Fibroblast of skin of right biceps (primary cell): ENCODE results near the gene ENTPD2.
A peak's percentile ranks its signal among the peaks of the same experiment; 100 is the strongest.

Source experiments
- DNase-seq: peaks from one replicate; pipeline ENCODE4 v3.0.0-alpha.2; 2013

Gene ENTPD2

DNA sequence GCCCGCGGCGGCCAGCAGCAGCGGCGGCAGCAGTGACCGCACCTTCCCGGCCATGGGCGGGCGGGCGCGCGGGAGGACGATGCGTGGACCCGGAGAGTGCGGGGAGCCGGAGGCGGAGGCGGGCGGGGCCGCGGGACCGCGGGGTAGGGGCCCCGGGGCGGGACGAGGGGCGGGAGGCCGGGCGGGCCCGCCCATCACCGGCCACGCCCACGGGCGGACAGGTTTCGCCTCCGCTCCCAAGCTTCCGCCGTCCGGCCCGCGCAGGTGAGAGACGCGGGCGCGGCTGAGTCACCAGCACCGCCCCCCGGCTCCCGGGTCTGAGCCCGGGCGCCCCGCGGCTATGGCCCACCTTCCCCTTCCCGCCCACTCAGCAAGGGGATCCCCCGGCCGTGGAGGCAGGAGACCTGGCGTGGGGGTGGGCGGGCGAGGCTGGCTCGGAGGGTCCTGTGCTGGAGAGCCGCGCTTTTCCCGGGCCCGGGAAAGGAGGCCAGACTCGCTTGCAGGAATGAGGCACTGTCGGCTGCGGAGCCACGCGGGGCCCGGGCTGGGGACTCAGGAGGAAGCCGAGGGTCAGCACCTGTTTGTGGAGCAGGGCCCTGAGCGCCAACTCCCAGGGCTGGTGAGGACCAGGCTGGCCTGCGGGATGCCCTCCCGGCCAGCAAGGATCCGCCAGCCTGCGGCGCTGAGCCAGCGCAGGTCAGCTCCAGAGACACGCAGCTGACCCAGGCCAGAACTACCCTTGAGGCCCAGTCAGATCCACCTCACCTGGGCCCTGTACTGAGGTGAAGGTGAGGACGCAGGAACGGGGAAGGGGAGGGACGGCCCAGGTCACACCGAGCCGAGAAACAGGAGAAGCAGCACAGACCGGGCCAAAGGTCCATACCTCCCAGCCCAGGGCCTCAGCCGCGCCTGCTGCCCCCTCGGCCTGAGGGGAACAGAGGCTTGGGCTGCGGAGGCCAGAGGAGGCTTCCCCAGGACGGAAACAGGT, at the start of gene ENTPD2:
Gene ENTPD2, minus strand, starts transcription at position 118 of the 988 bp plus-strand sequence. Its CDS starts 64 bp downstream, at position 54.
- DNase-seq, result no peak

DNA sequence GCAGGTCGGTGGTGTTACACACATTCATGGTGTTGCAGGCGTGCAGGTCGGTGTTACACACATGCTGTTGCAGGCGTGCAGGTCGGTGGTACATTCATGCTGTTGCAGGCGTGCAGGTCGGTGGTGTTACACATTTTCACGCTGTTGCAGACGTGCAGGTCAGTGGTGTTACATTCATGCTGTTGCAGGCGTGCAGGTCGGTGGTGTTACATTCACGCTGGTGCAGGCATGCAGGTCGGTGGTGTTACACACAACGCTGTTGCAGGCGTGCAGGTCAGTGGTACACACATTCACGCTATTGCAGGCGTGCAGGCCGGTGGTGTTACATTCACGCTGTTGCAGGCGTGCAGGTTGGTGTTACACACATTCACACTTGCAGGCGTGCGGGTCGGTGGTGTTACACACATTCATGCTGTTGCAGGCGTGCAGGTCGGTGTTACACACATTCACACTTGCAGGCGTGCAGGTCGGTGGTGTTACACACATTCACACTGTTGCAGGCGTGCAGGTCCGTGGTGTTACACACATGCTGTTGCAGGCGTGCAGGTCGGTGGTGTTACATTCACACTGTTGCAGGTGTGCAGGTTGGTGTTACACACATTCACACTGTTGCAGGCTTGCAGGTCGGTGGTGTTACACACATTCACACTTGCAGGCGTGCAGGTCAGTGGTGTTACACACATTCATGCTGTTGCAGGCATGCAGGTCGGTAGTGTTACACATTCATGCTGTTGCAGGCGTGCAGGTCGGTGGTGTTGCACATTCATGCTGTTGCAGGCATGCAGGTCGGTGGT, 49.5 kb upstream of the ENTPD2 start:
- DNase-seq, result no peak

DNA sequence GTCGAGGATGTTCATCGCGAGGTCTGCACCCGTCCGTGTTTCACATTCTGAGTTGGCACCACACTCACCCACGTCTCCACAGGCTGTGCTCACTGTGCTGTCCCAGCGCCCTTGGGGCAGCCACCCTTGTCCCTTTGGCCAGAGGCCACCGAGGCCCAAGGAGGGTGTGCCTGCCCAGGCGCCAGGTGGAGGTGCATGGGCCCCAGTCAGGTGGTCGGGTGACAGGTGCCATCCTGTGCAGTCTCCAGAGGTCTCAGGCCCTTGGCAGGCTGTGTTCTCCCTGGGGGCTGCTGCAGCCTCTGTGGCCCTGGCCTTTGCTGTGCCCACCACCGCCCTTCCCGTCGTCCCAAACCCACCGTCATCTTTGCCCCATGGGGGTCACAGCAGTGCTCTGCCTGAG, 45.4 kb upstream of the ENTPD2 start:
- no peak for DNase-seq

DNA sequence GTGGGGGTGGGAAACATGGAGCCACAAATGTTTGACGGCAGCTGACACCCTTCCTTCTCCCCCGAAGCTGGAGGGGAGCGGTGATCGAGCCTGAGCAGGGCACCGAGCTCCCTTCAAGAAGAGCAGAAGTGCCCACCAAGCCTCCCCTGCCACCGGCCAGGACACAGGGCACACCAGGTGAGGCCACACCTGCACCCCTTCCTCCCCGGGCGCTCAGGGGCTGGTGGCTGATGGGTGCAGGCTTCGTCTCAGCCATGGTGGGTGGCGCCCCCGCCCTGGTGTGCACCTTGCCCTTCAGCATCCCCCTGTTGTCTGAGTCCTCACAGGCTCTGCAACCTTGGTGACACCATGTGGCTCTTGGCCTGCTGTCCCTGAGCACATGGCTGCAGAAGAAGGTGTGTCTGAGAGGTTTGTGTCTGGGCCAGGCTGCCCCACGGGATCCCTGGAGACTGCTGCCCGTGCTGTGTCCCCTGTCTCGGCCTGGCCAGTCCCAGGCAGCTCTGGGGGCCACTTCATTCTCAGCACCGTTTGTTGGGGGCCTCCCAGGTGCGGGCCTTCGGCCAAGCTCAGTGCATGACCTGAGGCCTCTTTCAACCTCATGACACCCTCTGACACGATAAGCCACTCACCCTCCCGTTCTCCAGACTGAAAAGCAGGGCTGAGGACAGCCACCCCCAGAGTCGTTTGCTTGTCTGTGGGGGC, 44.1 kb upstream of the ENTPD2 start:
- DNase-seq, result no peak

DNA sequence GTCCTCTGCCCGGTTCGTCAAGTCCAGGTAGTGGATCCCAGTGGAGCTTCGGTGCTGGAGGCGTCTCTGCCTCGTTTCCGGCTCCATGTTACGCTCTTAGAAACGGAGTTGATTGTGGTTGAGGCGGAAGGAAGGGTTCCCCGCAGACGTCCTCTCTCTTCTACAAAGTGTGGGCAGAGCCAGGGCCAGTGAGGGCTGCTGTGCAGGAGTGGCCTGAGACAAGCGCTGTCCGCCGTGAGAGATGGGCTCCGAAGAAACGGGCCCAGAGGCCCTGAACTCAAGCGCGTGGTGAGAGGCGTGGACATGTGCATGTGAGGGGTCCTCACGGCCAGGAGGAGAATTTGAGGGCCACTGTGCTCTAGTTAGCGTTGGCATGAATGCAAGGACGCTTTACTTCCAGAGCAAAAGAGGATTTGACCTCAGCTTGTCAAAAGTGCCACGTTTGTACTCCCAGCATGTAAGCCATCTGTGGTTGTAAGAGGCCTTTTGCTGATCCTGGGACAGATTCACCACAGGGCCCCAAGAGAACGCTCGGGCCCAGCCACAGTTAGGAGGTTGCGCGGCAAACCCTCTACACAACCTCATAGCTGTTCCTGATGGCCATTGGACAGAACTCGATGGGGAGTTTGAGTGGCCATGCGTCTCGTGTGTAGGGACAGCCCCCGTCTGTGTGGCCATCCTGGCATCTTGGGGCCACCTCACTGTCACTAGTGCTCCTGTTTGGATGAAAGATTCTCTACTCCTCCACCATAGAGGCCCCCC, 43.1 kb upstream of the ENTPD2 start:
- no peak for DNase-seq

DNA sequence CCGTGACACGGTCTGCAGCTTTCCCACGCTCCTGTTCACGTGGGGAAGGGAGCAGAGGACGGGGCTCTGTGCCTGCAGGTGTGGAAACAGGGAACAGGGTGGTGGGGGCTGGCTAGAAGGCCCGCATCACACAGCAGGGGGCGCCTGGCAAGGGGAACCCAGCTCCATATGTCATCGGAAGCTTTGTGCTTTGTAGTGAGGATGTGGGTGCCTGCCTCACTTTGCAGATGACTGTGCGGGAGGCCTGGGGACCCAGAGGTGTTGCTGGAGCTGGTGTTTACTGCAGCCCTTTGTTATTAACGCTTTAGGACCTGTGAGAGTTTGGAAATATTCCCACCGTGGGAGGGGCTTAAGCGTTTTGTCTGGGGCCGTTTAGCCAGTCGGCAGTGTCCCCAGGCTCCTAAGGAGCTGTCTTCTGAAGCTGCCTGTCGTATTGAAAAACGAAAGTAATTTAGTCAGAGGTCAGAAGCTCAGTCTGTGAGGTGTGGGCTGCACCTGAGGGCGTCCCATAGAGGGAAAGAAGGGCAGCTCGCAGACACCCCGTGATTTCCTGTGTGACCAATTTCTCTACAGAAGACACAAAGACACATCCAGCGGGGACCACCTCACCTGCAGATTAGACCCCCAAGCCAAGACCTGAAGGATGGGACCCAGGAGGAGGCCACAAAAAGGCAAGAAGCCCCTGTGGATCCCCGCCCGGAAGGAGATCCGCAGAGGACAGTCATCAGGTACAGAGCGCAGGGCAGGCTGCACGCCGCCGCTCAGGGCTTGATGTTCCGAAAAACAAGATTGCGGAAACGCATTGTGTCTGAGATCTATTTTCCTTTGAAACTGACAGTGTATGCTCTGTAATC, 42.0 kb upstream of the ENTPD2 start:
- peak; percentile 7 for DNase-seq

DNA sequence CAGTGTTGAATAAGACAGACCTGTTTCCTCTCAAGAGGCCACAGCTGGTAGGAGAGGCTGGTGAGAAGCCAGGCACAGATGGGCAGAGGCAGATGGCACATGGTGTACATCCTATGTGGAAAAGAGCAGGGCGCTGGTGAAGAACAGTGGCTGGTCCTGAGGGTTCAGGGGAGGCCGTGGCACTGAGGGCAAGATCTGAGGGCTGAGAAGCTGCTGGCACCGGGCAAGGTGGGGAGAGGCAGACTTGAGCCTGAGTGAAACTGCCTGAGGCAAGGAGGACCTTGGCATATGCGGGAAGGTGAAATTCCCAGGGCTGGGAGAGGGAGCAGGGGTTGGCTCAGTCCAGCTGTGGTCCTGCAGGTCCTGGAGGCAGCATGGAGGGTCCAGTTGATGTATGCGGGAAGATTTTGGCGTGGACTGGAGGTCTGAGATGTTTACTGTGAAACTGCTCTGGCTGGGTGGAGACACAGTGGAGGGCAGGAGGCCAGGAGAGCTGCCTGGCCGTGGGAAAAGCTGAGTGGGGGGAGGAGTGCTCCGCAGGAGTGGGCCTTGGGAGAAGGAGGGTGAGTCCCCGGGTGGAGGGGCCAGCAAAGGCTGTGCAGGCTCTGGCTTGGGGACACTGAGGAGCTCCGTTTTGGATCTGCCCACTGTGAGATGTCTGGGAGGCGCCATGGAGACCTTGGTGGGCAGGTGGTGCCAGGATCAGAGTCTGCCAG, 35.5 kb upstream of the ENTPD2 start:
- no peak for DNase-seq

DNA sequence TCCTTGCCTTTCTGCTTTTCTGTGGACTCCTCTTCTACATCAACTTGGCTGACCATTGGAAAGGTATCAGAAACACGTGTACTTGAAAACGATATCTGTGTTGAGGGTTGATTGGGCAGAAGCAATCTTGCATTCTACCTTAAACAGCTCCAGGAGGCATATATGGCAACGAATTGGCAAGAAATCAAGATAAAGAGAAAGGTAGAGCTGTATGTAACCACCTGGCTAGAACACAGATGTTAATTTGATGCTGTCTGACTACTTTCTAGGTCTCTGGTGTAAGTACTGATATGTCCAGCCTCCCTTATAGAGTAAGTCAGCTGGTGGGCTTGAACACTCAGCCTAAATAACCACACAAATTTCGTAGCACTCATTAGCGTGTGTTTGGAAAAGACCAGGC, 34.3 kb upstream of the ENTPD2 start:
- DNase-seq, result no peak

DNA sequence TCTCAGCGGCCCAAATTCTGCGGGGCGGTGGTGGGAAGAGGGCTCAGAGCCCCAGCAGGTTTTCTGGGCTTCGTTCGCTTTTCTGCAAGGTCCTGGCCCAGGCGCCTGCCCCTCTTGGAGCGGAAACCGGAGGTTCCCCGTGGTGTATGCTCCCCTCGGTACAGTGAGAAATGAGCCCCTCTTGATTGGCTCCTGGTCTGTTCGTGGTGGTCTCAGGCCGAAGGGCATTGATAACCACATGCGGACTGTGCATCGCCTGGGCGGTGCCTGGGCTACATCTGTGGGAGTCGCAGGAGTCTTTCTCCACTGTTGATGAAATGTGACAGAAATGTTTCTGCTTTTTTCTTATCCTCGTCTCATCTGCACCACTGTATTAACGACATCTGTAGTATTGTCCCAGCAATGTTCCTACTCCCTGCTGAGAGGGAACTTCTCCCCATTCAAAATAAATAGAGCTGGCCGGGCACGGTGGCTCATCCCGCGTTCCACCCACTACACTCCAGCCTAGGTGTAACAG, 33.6 kb upstream of the ENTPD2 start:
- DNase-seq, result no peak

DNA sequence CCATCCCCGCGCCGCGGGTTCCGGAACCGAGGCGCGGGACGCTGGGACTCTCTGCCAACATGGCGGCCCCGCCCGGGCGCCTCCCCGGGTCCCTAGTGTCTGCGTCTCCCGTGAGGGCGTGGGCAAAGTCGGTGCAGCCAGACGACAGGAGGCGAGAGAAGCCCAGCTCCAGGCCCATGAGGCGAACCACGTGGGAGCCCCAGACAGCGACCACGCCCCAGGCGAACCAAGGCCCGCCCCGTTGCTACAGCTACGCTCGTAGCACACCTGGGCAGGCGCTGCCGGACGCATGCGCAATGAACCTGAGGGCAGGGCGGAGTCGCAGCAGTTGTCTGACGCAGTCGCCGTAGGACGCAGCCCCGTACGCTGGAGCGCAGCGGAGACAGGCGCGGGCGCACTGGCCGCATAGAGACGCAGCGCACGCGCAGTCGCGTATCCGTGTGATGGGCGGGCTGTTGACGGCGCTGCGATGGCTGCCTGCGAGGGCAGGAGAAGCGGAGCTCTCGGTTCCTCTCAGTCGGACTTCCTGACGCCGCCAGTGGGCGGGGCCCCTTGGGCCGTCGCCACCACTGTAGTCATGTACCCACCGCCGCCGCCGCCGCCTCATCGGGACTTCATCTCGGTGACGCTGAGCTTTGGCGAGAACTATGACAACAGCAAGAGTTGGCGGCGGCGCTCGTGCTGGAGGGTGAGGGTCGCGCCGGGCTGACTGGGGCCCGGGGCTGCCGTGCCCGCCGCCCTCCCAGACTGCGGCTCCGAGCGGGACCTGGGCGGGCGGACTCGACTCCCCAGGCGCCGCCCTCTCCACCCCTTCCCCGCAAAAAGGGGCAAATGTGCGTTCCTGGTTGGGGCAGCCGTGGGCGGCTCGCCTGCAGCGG, 32.9 kb upstream of the ENTPD2 start, which contains the start of gene MAN1B1:
Gene MAN1B1, plus strand, starts transcription at position 455 of the 878 bp plus-strand sequence. Its CDS starts 15 bp downstream, at position 470.
- peak; percentile 98 for DNase-seq

DNA sequence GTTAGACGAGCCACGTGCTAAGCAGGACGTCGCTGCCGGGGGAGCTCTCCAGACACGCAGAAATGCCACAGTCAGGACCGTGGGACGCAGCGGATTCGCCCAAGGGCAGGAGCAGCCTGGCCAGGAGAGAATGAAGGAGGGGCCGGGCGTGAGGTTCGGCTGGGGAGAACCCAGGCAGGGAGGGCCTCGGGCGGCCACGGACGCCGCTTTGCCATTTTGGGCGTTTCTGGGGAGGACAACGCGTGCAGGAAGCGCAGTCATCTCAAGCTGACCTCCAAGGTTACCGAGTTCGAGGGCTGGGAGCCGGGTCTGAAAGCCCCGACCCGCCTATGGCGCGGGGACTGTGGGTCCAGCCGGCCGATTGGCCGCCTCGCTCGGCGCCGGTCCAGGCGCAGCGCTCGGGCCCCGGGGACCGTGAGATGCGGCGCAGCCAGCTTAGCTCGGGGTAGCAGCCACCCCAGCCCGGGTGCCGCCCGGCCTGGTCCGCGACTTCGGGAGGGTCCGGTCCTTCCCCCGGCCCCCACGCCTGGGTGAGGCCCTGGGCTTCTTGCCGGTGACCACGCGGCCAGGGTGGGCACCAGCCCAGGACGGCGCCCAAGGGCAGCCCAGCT, 32.2 kb upstream of the ENTPD2 start:
- peak; percentile 17 for DNase-seq

DNA sequence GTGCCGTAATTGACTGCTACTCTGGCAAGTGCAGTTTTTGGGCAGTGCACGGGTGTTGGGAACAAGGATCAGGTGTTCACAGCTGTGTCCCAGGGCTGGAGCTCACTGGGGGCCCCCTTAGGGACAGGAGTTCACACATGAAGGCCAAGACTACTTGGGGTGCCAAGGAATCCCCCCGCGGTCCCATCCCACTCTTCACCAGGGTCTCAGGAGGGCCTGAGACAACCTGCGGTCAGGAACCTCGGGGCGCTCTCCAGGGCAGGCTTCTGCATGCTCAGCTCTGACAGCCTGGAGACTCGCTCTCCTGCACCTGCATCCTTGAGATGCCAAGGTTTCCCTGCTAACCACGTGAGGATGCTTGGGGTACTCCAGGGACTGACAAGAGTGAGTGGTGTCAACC, 30.7 kb upstream of the ENTPD2 start:
- DNase-seq, result no peak

DNA sequence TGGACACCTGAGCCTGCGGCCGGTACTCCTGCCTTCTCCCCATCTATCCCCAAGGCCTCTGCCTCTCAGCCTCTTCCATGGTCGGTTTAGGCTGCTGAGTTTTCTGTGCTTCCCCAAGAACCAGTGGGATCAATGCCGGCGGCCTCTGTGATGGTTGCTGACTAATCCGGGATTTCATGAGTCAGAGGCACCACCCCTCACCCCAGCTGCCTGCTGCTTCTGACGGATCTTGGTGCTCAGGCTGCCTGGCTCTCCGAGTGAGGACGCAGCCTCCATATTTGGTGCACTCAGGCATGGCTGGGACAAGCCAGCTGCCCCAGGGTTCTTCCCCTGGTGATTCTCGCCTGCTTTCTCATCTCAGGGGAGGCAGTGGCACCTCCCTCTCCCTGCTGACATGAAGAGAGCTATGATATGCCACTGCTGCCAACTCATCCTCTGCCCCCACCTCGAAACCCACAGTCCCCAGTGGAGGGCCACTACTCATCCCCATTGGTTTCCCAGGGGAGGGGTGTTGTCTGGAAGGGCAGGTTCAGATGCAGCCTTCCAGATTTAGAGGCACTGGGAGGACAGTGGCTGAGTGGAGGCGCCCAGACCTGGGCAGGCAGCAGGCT, 29.6 kb upstream of the ENTPD2 start:
- peak; percentile 97 for DNase-seq

DNA sequence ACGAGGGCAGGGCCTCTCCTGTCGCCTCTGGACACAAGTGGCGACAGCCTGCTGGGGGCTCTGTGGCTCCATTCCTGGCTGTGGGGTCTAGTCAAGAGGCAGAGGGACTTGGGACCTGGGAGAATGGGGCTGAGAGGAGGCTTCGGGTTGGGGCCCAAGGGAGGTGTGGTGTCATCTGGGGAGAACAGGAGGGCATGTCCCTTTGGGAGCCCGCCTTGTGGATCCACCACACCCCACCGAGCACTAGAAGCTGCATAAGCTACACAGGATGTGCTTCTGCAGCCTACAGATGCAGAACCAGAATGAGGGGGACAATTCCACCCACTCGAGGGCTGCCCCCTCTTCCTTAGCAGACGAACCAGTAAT, 29.0 kb upstream of the ENTPD2 start:
- no peak for DNase-seq

DNA sequence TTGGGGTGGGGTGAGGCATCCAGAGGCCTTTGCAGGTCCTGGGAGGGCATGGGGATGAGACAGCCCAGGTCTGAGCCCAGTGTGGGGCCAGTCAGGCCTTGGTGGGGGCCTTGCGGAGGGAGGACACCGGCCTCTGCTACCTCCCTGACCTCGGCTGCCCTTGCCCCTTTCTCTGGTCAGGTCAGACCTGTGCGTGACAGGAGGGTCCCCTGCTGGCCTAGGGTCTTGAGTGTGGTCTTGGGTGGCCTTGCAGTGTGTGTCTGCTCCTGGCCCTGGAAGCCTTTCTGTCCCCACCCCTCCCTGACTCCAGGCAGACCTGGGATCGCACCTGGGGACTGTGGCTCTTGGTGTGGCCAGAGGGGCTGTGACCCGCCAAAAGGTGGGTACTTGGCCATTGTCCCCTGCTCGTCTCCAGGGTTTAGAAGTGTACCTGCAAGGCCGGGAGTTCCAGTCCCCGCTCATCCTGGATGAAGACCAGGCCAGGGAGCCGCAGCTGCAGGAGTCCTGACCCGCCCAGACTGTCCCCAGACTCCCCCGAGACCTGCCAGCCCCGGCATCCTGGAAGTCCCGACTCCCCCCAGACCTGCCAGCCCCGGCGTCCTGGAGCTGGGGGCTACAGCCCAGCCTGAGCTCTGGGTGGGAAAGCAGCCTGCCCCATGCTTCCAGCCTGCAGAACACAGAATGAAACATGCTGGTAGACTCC, 28.5 kb upstream of the ENTPD2 start:
- no peak for DNase-seq

DNA sequence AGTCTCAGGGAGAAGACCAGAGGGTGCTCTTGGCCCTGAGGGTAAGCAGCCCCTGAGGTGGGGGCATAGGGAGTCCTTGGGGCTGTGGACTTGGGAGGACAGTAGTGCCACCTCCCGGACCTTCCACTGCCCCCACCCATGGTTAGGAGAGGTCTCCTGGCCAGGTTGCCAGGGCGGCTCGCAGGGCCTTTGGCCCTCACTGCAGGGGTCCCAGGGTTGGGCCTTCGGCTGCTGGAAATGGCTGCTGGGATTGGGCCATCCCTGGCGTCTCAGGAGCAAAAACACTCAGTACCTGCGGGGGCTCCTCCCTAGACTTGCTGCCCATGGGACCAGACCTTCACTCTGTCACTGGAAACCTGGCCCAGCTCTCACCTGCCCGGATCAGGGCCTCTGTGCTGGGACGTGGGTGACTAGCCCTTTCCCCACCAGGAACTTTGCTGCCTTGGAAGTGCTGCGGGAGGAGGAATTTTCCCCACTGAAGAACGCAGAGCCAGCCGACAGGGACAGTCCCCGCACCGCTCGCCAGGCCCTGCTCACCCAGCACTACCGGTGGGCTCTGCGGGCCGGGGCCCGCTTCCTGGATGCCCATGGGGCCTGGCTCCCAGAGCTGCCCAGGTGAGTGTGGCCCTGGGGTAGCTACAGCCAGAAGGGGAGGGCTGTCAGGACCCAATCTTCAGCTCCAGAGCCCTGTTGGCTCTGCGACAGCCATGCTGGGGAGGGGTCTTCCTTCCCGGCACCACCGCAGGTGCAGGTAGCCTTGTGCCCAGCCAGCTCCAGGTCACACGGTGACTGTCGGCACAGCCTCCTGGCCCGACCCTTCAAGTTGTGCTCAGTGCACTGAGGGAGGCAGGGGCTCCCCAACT, 26.6 kb upstream of the ENTPD2 start:
- DNase-seq, result no peak

DNA sequence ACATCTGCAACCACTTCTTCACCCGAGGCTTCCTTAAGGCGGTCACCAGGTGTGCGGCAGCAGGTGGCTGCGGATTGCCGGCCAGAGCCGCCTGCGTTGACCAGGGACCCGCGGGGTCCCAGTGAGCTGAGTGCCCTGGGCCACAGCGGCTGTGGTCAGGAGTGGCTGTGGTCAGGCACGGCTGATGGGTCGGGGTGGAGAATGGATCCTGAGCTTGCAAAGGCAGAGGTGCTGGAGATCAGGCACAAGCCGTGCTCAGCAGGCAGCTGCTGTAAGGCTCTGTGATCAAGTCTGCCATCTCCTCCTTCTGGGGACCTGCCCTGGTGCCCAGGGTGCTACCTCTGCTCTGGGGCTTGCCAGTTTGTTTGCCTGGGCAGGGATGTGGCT, 25.5 kb upstream of the ENTPD2 start:
- DNase-seq, result no peak
